NCI-H69 (cell line): ENCODE data around the gene PLRG1.

Source experiments
- DNase-seq: peaks from one replicate; lab custom pipeline; 2025; lab: John Stamatoyannopoulos, UW

PLRG1 gene

GRCh38 chr4:154573190-154573870 lies 23.1 kb upstream of the PLRG1 start:
- no peak for DNase-seq

- no peak for DNase-seq
Measured at GRCh38 chr4:154569584-154569983, 19.4 kb upstream of the PLRG1 start.

GRCh38 chr4:154569028-154569427 lies 18.8 kb upstream of the PLRG1 start:
- peak; percentile 46 for DNase-seq

GRCh38 chr4:154566639-154567204 lies 16.5 kb upstream of the PLRG1 start:
- DNase-seq, result no peak

- DNase-seq, result no peak
Measured at GRCh38 chr4:154565704-154566103, 15.5 kb upstream of the PLRG1 start.

GRCh38 chr4:154564311-154564710 lies 14.1 kb upstream of the PLRG1 start:
- DNase-seq, result no peak

GRCh38 chr4:154562697-154563254 lies 12.6 kb upstream of the PLRG1 start, which contains the start of gene FGB:
FGB (plus strand) TSS chr4:154563011; CDS start chr4:154563019, 8 bp downstream.
- no peak for DNase-seq

- no peak for DNase-seq
Measured at GRCh38 chr4:154560824-154561231, 10.6 kb upstream of the PLRG1 start.

GRCh38 chr4:154560419-154560801 lies 10.2 kb upstream of the PLRG1 start:
- no peak for DNase-seq

- peak; percentile 68 for DNase-seq
Measured at GRCh38 chr4:154559494-154560418, 9.6 kb upstream of the PLRG1 start.

- DNase-seq, result no peak
Measured at GRCh38 chr4:154559141-154559493, 8.9 kb upstream of the PLRG1 start.

GRCh38 chr4:154551872-154552686 lies 1.9 kb upstream of the PLRG1 start:
- peak; percentile 59 for DNase-seq

GRCh38 chr4:154545689-154546088 lies 4.5 kb downstream of the PLRG1 start:
- DNase-seq, result no peak

GRCh38 chr4:154542271-154542879 lies 7.8 kb downstream of the PLRG1 start:
- DNase-seq, result no peak

- no peak for DNase-seq
Measured at GRCh38 chr4:154534296-154534695, 15.9 kb downstream of the PLRG1 start.

- DNase-seq, result no peak
Measured at GRCh38 chr4:154529728-154530519, 20.3 kb downstream of the PLRG1 start.

- DNase-seq, result no peak
Measured at GRCh38 chr4:154528869-154529268, 21.3 kb downstream of the PLRG1 start.

GRCh38 chr4:154527308-154527707 lies 22.9 kb downstream of the PLRG1 start:
- no peak for DNase-seq

- DNase-seq, result peak; percentile 30
Measured at GRCh38 chr4:154526151-154526550, 24.0 kb downstream of the PLRG1 start.

GRCh38 chr4:154521607-154522006 lies 28.6 kb downstream of the PLRG1 start:
- DNase-seq, result no peak
